HepG2 (cell line): Measurements from ENCODE around the gene CST4. TPM values are rescaled to one million over a fixed set of nuclear protein-coding genes. Genes with fewer than 3 reads are reported as not detected.

Experiments
- ATAD3A ChIP-seq: sonication (generic); formaldehyde crosslinking; IDR thresholded peaks from 2 replicates; pipeline ENCODE4 v1.4.0; 2020; ENCODE audit warnings: missing genetic modification reagents
- MLLT10 ChIP-seq: sonication (generic); formaldehyde crosslinking; IDR thresholded peaks from 2 replicates; pipeline ENCODE4 v1.4.0; 2020; ENCODE audit warnings: missing genetic modification reagents
- MXI1 ChIP-seq: IDR thresholded peaks from 3 replicates; pipeline ENCODE4 v1.6.1; 2012; ENCODE audit warnings: low read depth, low read length, inconsistent platforms, borderline replicate concordance
- NCOA1 ChIP-seq: sonication (generic); formaldehyde crosslinking; IDR thresholded peaks from 2 replicates; pipeline ENCODE4 v1.9.0; 2021; ENCODE audit warnings: missing genetic modification reagents
- NFYB ChIP-seq: sonication (generic); formaldehyde crosslinking; IDR thresholded peaks from 2 replicates; pipeline ENCODE4 v1.4.0; 2020; ENCODE audit warnings: missing genetic modification reagents
- SYNCRIP ChIP-seq: fragments of 200-400 bp; formaldehyde crosslinking; IDR thresholded peaks from 2 replicates; pipeline ENCODE4 v1.6.1; 2018; ENCODE audit warnings: mild to moderate bottlenecking, low read depth, low read length; ENCODE audit not compliant: insufficient read depth
- TSC22D2 ChIP-seq: sonication (generic); formaldehyde crosslinking; IDR thresholded peaks from 2 replicates; pipeline ENCODE4 v1.5.1; 2020; ENCODE audit warnings: missing genetic modification reagents, mild to moderate bottlenecking, borderline replicate concordance
- WIZ ChIP-seq: sonication (generic); formaldehyde crosslinking; IDR thresholded peaks from 2 replicates; pipeline ENCODE4 v1.5.1; 2020; ENCODE audit warnings: mild to moderate bottlenecking, missing genetic modification reagents
- ZBTB42 ChIP-seq: sonication (generic); formaldehyde crosslinking; IDR thresholded peaks from 2 replicates; pipeline ENCODE4 v1.5.0; 2020; ENCODE audit warnings: mild to moderate bottlenecking, missing genetic modification reagents
- ZNF225 ChIP-seq: sonication (generic); formaldehyde crosslinking; IDR thresholded peaks from 2 replicates; pipeline ENCODE4 v1.4.0; 2020; ENCODE audit warnings: mild to moderate bottlenecking, missing genetic modification reagents
- ZNF773 ChIP-seq: sonication (generic); formaldehyde crosslinking; IDR thresholded peaks from 2 replicates; pipeline ENCODE4 v1.4.0; 2020; ENCODE audit warnings: missing genetic modification reagents, borderline replicate concordance
- ZZZ3 ChIP-seq: sonication (generic); formaldehyde crosslinking; IDR thresholded peaks from 2 replicates; pipeline ENCODE4 v1.4.0; 2020; ENCODE audit warnings: missing genetic modification reagents, mild to moderate bottlenecking, borderline replicate concordance
- polyA plus RNA-seq, 8 experiments: library from polyadenylated mRNA; depleted of rRNA in 3 of 8; stranded (reverse) in 7 of 8; unstranded in 1 of 8; fragments of >200 nt; fragmentation: Illumina TruSeq in 4 of 8; extraction: Trizol in 4 of 8; gene quantifications; 2 replicates each; pipeline versions ENCODE4 v1.2.1 to v1.2.3, GENCODE V29; 2011 to 2016; ENCODE audit warnings: low read depth in 4 of 8, missing spikeins in 1 of 8, mixed read lengths in 1 of 8; ENCODE audit not compliant: insufficient read depth in 1 of 8
- total RNA-seq, 5 experiments: library from RNA; depleted of rRNA; stranded (reverse); fragments of >200 nt; fragmentation: Illumina TruSeq; extraction: Trizol; gene quantifications; 2 replicates each; pipeline ENCODE4 v1.2.3, GENCODE V29; 2016; ENCODE audit warnings: low read depth in 1 of 5
- TF ChIP-seq, protein P1 (sequence below): sonication (generic); formaldehyde crosslinking; IDR thresholded peaks from 2 replicates; pipeline ENCODE4 v1.8.0; 2022; ENCODE audit warnings: mild to moderate bottlenecking, missing genetic modification reagents, moderate library complexity
- TF ChIP-seq, protein P2 (sequence below): sonication (generic); formaldehyde crosslinking; IDR thresholded peaks from 2 replicates; pipeline ENCODE4 v1.4.0; 2020; ENCODE audit warnings: missing genetic modification reagents
- TF ChIP-seq, protein P3 (sequence below): sonication (generic); formaldehyde crosslinking; IDR thresholded peaks from 2 replicates; pipeline ENCODE4 v1.4.0; 2020; ENCODE audit warnings: missing genetic modification reagents
- TF ChIP-seq, protein P4 (sequence below): sonication (generic); formaldehyde crosslinking; IDR thresholded peaks from 2 replicates; pipeline ENCODE4 v1.4.0; 2020; ENCODE audit warnings: missing genetic modification reagents
- TF ChIP-seq, protein P5 (sequence below): IDR thresholded peaks from 2 replicates; pipeline ENCODE4 v1.6.1; 2016; ENCODE audit warnings: low read depth
- TF ChIP-seq, protein P6 (sequence below): sonication (generic); formaldehyde crosslinking; IDR thresholded peaks from 2 replicates; pipeline ENCODE4 v1.9.0; 2021; ENCODE audit warnings: missing genetic modification reagents, borderline replicate concordance

The CST4 gene
- total and polyA plus RNA-seq, 2 of the 13 experiments (the other 11 are each of a cell fraction or from before 2014, with no cell fraction given): not detected

DNA sequence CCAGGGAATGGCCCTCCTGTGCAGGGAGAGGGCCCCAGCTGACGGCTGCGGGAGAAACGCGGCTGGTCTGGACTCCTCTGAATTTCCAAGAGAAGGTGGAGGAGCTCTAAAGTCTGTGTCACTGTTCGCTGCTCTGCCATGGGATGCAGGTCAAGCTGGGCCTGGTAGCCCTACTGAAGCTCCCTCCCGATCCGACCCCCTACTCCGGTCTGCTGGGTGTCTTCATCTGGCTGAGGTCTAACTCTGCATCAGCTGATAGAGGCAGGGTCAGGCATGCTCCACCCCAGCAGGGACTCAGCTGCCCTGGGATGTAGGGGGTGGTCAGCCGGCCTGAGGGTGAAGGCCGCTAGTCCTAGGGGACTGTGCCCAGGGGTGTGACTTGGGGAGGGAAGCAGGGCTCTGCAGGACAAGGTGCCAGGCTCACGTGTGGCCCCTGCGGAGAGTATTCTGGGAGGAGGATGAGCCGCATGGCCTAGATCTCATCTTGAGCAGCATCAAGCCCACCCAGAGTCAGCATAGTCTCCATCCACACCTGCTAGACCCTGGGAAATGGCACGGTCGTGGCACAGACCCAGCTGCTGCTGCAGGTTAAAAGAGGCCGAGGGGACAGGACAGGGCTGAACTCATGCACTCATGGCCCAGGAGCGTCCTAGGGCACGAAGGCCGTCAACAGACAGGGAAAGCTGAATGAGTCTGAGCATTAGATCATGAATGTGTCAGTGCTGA lies 52.5 kb downstream of the CST4 start (continued):
- TF ChIP-seq, protein P1, sequence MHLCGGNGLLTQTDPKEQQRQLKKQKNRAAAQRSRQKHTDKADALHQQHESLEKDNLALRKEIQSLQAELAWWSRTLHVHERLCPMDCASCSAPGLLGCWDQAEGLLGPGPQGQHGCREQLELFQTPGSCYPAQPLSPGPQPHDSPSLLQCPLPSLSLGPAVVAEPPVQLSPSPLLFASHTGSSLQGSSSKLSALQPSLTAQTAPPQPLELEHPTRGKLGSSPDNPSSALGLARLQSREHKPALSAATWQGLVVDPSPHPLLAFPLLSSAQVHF (CRISPR knock-in tag): no peak
- TF ChIP-seq, protein P2, sequence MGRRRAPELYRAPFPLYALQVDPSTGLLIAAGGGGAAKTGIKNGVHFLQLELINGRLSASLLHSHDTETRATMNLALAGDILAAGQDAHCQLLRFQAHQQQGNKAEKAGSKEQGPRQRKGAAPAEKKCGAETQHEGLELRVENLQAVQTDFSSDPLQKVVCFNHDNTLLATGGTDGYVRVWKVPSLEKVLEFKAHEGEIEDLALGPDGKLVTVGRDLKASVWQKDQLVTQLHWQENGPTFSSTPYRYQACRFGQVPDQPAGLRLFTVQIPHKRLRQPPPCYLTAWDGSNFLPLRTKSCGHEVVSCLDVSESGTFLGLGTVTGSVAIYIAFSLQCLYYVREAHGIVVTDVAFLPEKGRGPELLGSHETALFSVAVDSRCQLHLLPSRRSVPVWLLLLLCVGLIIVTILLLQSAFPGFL: 0 out of 2 replicates have a peak, but pooled peaks have one; percentile 12
- TF ChIP-seq TSC22D2 (CRISPR knock-in tag) (0 out of 2 replicates have a peak, but pooled peaks have one; percentile 14), ZNF225 (CRISPR knock-in tag) (peak; percentile 94; the same call in 1 of the 2 replicates), ZBTB42 (CRISPR knock-in tag) (0 out of 2 replicates have a peak, but pooled peaks have one; percentile 23), NFYB (no peak), MLLT10 (CRISPR knock-in tag) (no peak), SYNCRIP (no peak), ZZZ3 (CRISPR knock-in tag) (no peak), ATAD3A (CRISPR knock-in tag) (no peak), NCOA1 (CRISPR knock-in tag) (no peak), MXI1 (no peak), ZNF773 (CRISPR knock-in tag) (no peak), WIZ (no peak)
- TF ChIP-seq, protein P3, sequence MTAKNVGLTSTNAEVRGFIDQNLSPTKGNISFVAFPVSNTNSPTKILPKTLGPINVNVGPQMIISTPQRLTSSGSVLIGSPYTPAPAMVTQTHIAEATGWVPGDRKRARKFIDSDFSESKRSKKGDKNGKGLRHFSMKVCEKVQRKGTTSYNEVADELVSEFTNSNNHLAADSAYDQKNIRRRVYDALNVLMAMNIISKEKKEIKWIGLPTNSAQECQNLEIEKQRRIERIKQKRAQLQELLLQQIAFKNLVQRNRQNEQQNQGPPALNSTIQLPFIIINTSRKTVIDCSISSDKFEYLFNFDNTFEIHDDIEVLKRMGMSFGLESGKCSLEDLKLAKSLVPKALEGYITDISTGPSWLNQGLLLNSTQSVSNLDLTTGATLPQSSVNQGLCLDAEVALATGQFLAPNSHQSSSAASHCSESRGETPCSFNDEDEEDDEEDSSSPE: no peak; the same call in 1 of the 2 replicates
- TF ChIP-seq, protein P4, sequence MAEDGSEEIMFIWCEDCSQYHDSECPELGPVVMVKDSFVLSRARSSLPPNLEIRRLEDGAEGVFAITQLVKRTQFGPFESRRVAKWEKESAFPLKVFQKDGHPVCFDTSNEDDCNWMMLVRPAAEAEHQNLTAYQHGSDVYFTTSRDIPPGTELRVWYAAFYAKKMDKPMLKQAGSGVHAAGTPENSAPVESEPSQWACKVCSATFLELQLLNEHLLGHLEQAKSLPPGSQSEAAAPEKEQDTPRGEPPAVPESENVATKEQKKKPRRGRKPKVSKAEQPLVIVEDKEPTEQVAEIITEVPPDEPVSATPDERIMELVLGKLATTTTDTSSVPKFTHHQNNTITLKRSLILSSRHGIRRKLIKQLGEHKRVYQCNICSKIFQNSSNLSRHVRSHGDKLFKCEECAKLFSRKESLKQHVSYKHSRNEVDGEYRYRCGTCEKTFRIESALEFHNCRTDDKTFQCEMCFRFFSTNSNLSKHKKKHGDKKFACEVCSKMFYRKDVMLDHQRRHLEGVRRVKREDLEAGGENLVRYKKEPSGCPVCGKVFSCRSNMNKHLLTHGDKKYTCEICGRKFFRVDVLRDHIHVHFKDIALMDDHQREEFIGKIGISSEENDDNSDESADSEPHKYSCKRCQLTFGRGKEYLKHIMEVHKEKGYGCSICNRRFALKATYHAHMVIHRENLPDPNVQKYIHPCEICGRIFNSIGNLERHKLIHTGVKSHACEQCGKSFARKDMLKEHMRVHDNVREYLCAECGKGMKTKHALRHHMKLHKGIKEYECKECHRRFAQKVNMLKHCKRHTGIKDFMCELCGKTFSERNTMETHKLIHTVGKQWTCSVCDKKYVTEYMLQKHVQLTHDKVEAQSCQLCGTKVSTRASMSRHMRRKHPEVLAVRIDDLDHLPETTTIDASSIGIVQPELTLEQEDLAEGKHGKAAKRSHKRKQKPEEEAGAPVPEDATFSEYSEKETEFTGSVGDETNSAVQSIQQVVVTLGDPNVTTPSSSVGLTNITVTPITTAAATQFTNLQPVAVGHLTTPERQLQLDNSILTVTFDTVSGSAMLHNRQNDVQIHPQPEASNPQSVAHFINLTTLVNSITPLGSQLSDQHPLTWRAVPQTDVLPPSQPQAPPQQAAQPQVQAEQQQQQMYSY (CRISPR knock-in tag): no peak
- TF ChIP-seq, protein P5, sequence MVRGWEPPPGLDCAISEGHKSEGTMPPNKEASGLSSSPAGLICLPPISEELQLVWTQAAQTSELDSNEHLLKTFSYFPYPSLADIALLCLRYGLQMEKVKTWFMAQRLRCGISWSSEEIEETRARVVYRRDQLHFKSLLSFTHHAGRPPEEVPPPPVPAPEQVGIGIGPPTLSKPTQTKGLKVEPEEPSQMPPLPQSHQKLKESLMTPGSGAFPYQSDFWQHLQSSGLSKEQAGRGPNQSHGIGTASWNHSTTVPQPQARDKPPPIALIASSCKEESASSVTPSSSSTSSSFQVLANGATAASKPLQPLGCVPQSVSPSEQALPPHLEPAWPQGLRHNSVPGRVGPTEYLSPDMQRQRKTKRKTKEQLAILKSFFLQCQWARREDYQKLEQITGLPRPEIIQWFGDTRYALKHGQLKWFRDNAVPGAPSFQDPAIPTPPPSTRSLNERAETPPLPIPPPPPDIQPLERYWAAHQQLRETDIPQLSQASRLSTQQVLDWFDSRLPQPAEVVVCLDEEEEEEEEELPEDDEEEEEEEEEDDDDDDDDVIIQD: no peak
- TF ChIP-seq, protein P6, sequence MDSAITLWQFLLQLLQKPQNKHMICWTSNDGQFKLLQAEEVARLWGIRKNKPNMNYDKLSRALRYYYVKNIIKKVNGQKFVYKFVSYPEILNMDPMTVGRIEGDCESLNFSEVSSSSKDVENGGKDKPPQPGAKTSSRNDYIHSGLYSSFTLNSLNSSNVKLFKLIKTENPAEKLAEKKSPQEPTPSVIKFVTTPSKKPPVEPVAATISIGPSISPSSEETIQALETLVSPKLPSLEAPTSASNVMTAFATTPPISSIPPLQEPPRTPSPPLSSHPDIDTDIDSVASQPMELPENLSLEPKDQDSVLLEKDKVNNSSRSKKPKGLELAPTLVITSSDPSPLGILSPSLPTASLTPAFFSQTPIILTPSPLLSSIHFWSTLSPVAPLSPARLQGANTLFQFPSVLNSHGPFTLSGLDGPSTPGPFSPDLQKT (CRISPR knock-in tag): no peak
